CD14-positive monocyte (primary cell): ENCODE results near the gene ADRM1. TPM values are rescaled to one million over a fixed set of nuclear protein-coding genes. Genes with fewer than 3 reads are reported as not detected.

Experiments used
- DNase-seq, 3 donors: peaks; one replicate each; pipeline ENCODE4 v3.0.0-alpha.2; 2011 to 2022
- H2AFZ ChIP-seq: 2 replicates; pipeline ENCODE4 v1.6.0; 2012; ENCODE audit warnings: mild to moderate bottlenecking, low read depth, low read length, inconsistent platforms; ENCODE audit not compliant: insufficient read depth, poor library complexity, severe bottlenecking
- H3K27ac ChIP-seq, 2 donors: 1 replicate in 1 of 2; 2 replicates in 1 of 2; pipeline ENCODE4 v1.5.1; 2012 to 2013; ENCODE audit warnings: low read length in 2 of 2, control low read depth in 1 of 2, inconsistent platforms in 1 of 2, low read depth in 1 of 2, mild to moderate bottlenecking in 1 of 2
- H3K27me3 ChIP-seq, 2 donors: one replicate each; pipeline versions ENCODE4 v1.6.0 to v1.6.1; 2011 to 2013; ENCODE audit warnings: low read length in 2 of 2; ENCODE audit not compliant: control insufficient read depth in 2 of 2, insufficient read depth in 2 of 2
- H3K36me3 ChIP-seq, 2 donors: replicated peaks in 1 of 2; 1 replicate in 1 of 2; 2 replicates in 1 of 2; pipeline versions ENCODE4 v1.5.1 to v1.6.1; 2012 to 2013; ENCODE audit warnings: low read length in 2 of 2, control low read depth in 1 of 2, inconsistent platforms in 1 of 2, mild to moderate bottlenecking in 1 of 2; ENCODE audit not compliant: insufficient read depth in 2 of 2, control insufficient read depth in 1 of 2
- H3K4me1 ChIP-seq, 2 donors: 1 replicate in 1 of 2; 2 replicates in 1 of 2; pipeline versions ENCODE4 v1.5.1 to v1.6.1; 2012 to 2013; ENCODE audit warnings: low read length in 2 of 2, control low read depth in 1 of 2, inconsistent platforms in 1 of 2, mild to moderate bottlenecking in 1 of 2, moderate library complexity in 1 of 2; ENCODE audit not compliant: insufficient read depth in 2 of 2, control insufficient read depth in 1 of 2
- H3K4me2 ChIP-seq: replicated peaks from 2 replicates; pipeline ENCODE3; 2012; ENCODE audit warnings: low read length, moderate library complexity, mild to moderate bottlenecking; ENCODE audit not compliant: poor library complexity, severe bottlenecking; ENCODE audit errors: extremely low read depth
- H3K4me3 ChIP-seq, 3 experiments: fragments of 200-600 bp in 1 of 3; sonication (generic) in 1 of 3; replicated peaks in 1 of 3; 1 replicate in 2 of 3; 2 replicates in 1 of 3; pipeline ENCODE4 v1.5.1; 2011 to 2013; ENCODE audit warnings: low read length in 3 of 3, mild to moderate bottlenecking in 3 of 3, control low read depth in 2 of 3, low read depth in 2 of 3, inconsistent platforms in 1 of 3, moderate library complexity in 1 of 3
- H3K79me2 ChIP-seq: 2 replicates; pipeline ENCODE4 v1.6.0; 2012; ENCODE audit warnings: mild to moderate bottlenecking, control low read depth, inconsistent platforms, low read length, moderate library complexity; ENCODE audit not compliant: insufficient read depth
- H3K9ac ChIP-seq: 2 replicates; pipeline ENCODE4 v1.6.0; 2017; ENCODE audit warnings: low read length, mild to moderate bottlenecking; ENCODE audit not compliant: insufficient read depth, poor library complexity, severe bottlenecking
- H3K9me3 ChIP-seq, 2 donors: replicated peaks in 1 of 2; 1 replicate in 1 of 2; 2 replicates in 1 of 2; pipeline versions ENCODE4 v1.5.1 to v1.6.1; 2012 to 2013; ENCODE audit warnings: low read length in 2 of 2, control low read depth in 1 of 2; ENCODE audit not compliant: control insufficient read depth in 1 of 2, insufficient read depth in 1 of 2
- H4K20me1 ChIP-seq: 2 replicates; pipeline ENCODE4 v1.6.0; 2012; ENCODE audit warnings: mild to moderate bottlenecking, low read length, control low read depth, moderate library complexity; ENCODE audit not compliant: insufficient read depth
- H3K27ac Mint-ChIP-seq, 7 donors: one replicate each; pipeline ENCODE4 v1.8.0; 2020; ENCODE audit warnings: mild to moderate bottlenecking in 7 of 7, mixed read lengths in 7 of 7, moderate library complexity in 6 of 7, inconsistent platforms in 2 of 7
- H3K27me3 Mint-ChIP-seq, 3 donors: one replicate each; pipeline ENCODE4 v1.8.0; 2021 to 2022; ENCODE audit warnings: low read depth in 3 of 3, mild to moderate bottlenecking in 3 of 3, mixed read lengths in 3 of 3, moderate library complexity in 3 of 3, inconsistent platforms in 1 of 3
- H3K36me3 Mint-ChIP-seq, 2 donors: one replicate each; pipeline ENCODE4 v1.8.0; 2020; ENCODE audit warnings: mixed read lengths in 2 of 2, inconsistent platforms in 1 of 2, mild to moderate bottlenecking in 1 of 2
- H3K4me1 Mint-ChIP-seq: one replicate; pipeline ENCODE4 v1.8.0; 2020; ENCODE audit warnings: mild to moderate bottlenecking, mixed read lengths
- H3K4me3 Mint-ChIP-seq, 2 donors: one replicate each; pipeline ENCODE4 v1.8.0; 2020; ENCODE audit warnings: mild to moderate bottlenecking in 2 of 2, mixed read lengths in 2 of 2, moderate library complexity in 1 of 2
- H3K9me3 Mint-ChIP-seq, 7 donors: one replicate each; pipeline ENCODE4 v1.8.0; 2020 to 2022; ENCODE audit warnings: mixed read lengths in 7 of 7, mild to moderate bottlenecking in 6 of 7, moderate library complexity in 6 of 7, inconsistent platforms in 2 of 7
- WGBS: methylation state at CpG from one replicate; pipeline ENCODE4 v1.1.5; 2013; ENCODE audit warnings: missing lambda C conversion rate; ENCODE audit not compliant: insufficient coverage; 5-methylcytosine and 5-hydroxymethylcytosine counted together
- intact Hi-C, 2 donors: fragments of 100-400 bp; cut with micrococcal nuclease; formaldehyde crosslinking; loops; one replicate each; pipeline versions ENCODE4 v1.15.0 to v1.15.1; 2023
- polyA plus RNA-seq, 3 donors: library from polyadenylated mRNA; depleted of rRNA in 1 of 3; unstranded in 2 of 3; stranded (reverse) in 1 of 3; fragments of 300-500 nt in 2 of 3; fragments of >200 nt in 1 of 3; fragmentation: Illumina TruSeq in 2 of 3; gene quantifications; 1 replicate in 2 of 3; 2 replicates in 1 of 3; pipeline ENCODE4 v1.2.3, GENCODE V29; 2012 to 2021
- TF ChIP-seq, protein P1 (sequence below): fragments of 200-600 bp; IDR thresholded peaks from one replicate; pipeline ENCODE4 v1.8.0; 2022; ENCODE audit warnings: antibody characterized with exemption, mild to moderate bottlenecking

Gene ADRM1
- polyA plus RNA-seq, 3 donors, result 63.3 to 81.5 (median 72.5) TPM

DNA sequence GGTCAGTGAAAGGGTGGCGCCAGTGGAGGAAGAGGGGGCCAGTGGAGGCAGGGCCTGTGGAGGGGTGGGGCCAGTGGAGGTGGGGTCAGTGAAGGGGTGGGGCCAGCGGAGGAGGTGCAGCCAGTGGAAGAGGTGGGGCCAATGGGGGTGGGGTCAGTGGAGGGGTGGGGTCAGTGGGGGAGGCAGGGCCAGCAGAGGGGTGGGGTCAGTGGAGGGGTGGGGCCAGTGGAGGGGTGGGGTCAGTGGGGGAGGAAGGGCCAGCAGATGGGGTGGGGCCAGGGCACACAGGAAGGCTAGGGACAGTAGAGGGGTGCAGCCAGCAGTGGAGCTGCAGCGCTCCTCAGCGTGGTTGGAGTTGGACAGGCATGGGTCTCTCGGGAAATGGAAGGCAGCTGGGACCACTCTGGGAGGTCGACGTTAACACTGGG lies 18.7 kb downstream of the ADRM1 start:
- Histone ChIP-seq H3K79me2 (no peaks in the 10 kb centered on the region), H3K27ac (no peak overlapping the region), H3K4me1 (no peaks in the 10 kb centered on the region), H3K4me2 (no peak overlapping the region), H2AFZ (no peak overlapping the region), H3K4me3 (no peak overlapping the region), H3K9ac (no peak overlapping the region), H3K36me3 (no peaks in the 10 kb centered on the region), H4K20me1 (no peaks in the 10 kb centered on the region), H3K27me3 (no peaks in the 10 kb centered on the region), H3K9me3 (peaks cover 0 to 5% of the 10 kb centered on the region in 2 donors)
- no peak for DNase-seq
- no peak overlapping the region for H3K4me3 Mint-ChIP-seq
- peak overlapping the region in 1 of 7 donors; percentile 3 for H3K27ac Mint-ChIP-seq
- peaks cover 0 to 1% (median 0%) of the 10 kb centered on the region in 3 donors for H3K27me3 Mint-ChIP-seq
- peaks cover 0 to 5% (median 0%) of the 10 kb centered on the region in 7 donors for H3K9me3 Mint-ChIP-seq
- TF ChIP-seq, protein P1, sequence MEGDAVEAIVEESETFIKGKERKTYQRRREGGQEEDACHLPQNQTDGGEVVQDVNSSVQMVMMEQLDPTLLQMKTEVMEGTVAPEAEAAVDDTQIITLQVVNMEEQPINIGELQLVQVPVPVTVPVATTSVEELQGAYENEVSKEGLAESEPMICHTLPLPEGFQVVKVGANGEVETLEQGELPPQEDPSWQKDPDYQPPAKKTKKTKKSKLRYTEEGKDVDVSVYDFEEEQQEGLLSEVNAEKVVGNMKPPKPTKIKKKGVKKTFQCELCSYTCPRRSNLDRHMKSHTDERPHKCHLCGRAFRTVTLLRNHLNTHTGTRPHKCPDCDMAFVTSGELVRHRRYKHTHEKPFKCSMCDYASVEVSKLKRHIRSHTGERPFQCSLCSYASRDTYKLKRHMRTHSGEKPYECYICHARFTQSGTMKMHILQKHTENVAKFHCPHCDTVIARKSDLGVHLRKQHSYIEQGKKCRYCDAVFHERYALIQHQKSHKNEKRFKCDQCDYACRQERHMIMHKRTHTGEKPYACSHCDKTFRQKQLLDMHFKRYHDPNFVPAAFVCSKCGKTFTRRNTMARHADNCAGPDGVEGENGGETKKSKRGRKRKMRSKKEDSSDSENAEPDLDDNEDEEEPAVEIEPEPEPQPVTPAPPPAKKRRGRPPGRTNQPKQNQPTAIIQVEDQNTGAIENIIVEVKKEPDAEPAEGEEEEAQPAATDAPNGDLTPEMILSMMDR, result no peak
- H3K4me1 Mint-ChIP-seq, result no peaks in the 10 kb centered on the region
- H3K36me3 Mint-ChIP-seq, result no peaks in the 10 kb centered on the region
- 92% methylated on average over 5 of the region's 7 CpGs for WGBS
- intact Hi-C loops, result no loop called here

GRCh38 chr20:62321975-62322374 lies 19.2 kb downstream of the ADRM1 start:
- Mint-ChIP-seq H3K4me1 (no peaks in the 10 kb centered on the region), H3K4me3 (no peak overlapping the region), H3K36me3 (no peaks in the 10 kb centered on the region), H3K27me3 (peaks cover 0 to 1% (median 0%) of the 10 kb centered on the region in 3 donors), H3K27ac (no peak overlapping the region), H3K9me3 (peaks cover 0 to 5% (median 0%) of the 10 kb centered on the region in 7 donors)
- no peaks in the 10 kb centered on the region for H3K4me1 ChIP-seq
- WGBS, result 96% methylated on average over 16 of the region's 16 CpGs
- peaks cover 0 to 5% of the 10 kb centered on the region in 2 donors for H3K9me3 ChIP-seq
- intact Hi-C loops, result no loop called here
- H3K9ac ChIP-seq, result no peak overlapping the region
- no peak overlapping the region for H3K27ac ChIP-seq
- H4K20me1 ChIP-seq, result no peaks in the 10 kb centered on the region
- TF ChIP-seq, protein P1, result no peak
- no peak overlapping the region for H3K4me3 ChIP-seq
- no peaks in the 10 kb centered on the region for H3K36me3 ChIP-seq
- H3K27me3 ChIP-seq, result no peaks in the 10 kb centered on the region
- no peak overlapping the region for H2AFZ ChIP-seq
- H3K4me2 ChIP-seq, result no peak overlapping the region
- H3K79me2 ChIP-seq, result no peaks in the 10 kb centered on the region
- no peak for DNase-seq
